ENCODE results near the gene ZNF804B.

The ZNF804B gene

DNA sequence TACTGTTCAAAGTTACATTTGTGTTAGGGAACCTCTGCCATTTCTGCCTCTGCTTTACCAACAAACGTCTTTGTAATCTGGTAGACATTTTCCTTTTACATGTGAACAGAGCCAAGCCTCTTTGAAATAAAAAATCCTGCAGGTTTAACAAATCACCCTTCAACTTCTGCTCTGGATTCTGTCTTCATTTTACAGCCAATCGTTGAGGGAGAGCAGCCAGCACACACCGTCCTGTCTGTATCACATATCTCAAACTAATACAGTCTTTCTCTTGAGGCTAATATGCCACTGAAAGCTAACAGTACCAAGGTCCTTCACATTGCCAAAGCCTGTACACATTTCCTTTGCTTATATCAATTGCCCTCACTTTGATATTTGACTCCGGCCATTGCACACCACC, 504.6 kb downstream of the ZNF804B start:
- H2AFZ ChIP-seq (ENCODE audit: low read length): no peak overlapping the region
- H4K20me1 ChIP-seq (ENCODE audit: insufficient read depth, low read length, poor library complexity, severe bottlenecking): no peaks in the 10 kb centered on the region
- H3K9me3 ChIP-seq (ENCODE audit: insufficient read depth, low read depth, low read length): no peaks in the 10 kb centered on the region
- H3F3A ChIP-seq (ENCODE audit: low read depth): no peaks in the 10 kb centered on the region
- TF ChIP-seq, protein P1, sequence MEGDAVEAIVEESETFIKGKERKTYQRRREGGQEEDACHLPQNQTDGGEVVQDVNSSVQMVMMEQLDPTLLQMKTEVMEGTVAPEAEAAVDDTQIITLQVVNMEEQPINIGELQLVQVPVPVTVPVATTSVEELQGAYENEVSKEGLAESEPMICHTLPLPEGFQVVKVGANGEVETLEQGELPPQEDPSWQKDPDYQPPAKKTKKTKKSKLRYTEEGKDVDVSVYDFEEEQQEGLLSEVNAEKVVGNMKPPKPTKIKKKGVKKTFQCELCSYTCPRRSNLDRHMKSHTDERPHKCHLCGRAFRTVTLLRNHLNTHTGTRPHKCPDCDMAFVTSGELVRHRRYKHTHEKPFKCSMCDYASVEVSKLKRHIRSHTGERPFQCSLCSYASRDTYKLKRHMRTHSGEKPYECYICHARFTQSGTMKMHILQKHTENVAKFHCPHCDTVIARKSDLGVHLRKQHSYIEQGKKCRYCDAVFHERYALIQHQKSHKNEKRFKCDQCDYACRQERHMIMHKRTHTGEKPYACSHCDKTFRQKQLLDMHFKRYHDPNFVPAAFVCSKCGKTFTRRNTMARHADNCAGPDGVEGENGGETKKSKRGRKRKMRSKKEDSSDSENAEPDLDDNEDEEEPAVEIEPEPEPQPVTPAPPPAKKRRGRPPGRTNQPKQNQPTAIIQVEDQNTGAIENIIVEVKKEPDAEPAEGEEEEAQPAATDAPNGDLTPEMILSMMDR (conservative IDR thresholded peaks at IDR 0.05; ENCODE audit: low read length): no peak
- no peak for TF ChIP-seq EZH2phosphoT487 (IDR thresholded peaks at IDR 0.05; ENCODE audit: borderline replicate concordance)
- H3K4me2 ChIP-seq (ENCODE audit: low read depth, low read length, poor library complexity, severe bottlenecking): no peak overlapping the region
- no peaks in the 10 kb centered on the region for H3K27me3 ChIP-seq (ENCODE audit: insufficient read depth, low read length, poor library complexity, severe bottlenecking)
- no peaks in the 10 kb centered on the region for H3K36me3 ChIP-seq (ENCODE audit: insufficient read depth, low read length)
- no peaks in the 10 kb centered on the region for H3K4me1 ChIP-seq (ENCODE audit: insufficient read depth, low read length, poor library complexity, severe bottlenecking)
- H3K9ac ChIP-seq (ENCODE audit: low read depth, low read length, poor library complexity, severe bottlenecking): no peak overlapping the region
- H3K79me2 ChIP-seq (ENCODE audit: insufficient read depth, low read length): no peaks in the 10 kb centered on the region
- no peaks in the 10 kb centered on the region for H3K9me2 ChIP-seq (replicated peaks; ENCODE audit: low read depth, low read length)
- no peak overlapping the region for H3K4me3 ChIP-seq (ENCODE audit: low read length, poor library complexity, severe bottlenecking)

DNA sequence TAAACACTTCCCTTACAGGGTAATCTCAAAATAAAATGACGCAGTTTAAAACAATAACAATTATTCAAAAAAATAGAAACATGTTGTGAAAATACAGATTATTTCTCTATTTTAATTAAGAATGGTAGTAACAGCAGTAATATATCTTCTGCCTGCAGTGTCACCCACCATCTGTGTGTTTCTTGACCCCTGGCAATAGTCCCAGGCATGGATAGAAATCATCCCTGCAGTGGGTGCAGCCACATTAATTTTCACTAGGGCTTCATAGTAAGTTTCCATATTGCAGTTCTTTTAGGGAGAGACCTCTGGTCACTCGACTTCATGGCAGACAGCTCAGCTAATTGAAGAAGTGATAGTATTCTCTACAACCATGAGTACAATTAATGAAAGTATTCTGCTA, 506.1 kb downstream of the ZNF804B start:
- H3K27me3 ChIP-seq (ENCODE audit: insufficient read depth, low read length, poor library complexity, severe bottlenecking): no peaks in the 10 kb centered on the region
- H3F3A ChIP-seq (ENCODE audit: low read depth): no peaks in the 10 kb centered on the region
- H3K9me3 ChIP-seq (ENCODE audit: insufficient read depth, low read depth, low read length): no peaks in the 10 kb centered on the region
- TF ChIP-seq, protein P1 (conservative IDR thresholded peaks at IDR 0.05; ENCODE audit: low read length): no peak
- TF ChIP-seq EZH2phosphoT487 (IDR thresholded peaks at IDR 0.05; ENCODE audit: borderline replicate concordance): no peak
- H3K9me2 ChIP-seq (replicated peaks; ENCODE audit: low read depth, low read length): no peaks in the 10 kb centered on the region
- H3K36me3 ChIP-seq (ENCODE audit: insufficient read depth, low read length): no peaks in the 10 kb centered on the region
- no peak overlapping the region for H3K9ac ChIP-seq (ENCODE audit: low read depth, low read length, poor library complexity, severe bottlenecking)
- no peaks in the 10 kb centered on the region for H3K79me2 ChIP-seq (ENCODE audit: insufficient read depth, low read length)
- no peak overlapping the region for H2AFZ ChIP-seq (ENCODE audit: low read length)
- H3K4me1 ChIP-seq (ENCODE audit: insufficient read depth, low read length, poor library complexity, severe bottlenecking): no peaks in the 10 kb centered on the region
- H3K4me3 ChIP-seq (ENCODE audit: low read length, poor library complexity, severe bottlenecking): no peak overlapping the region
- no peaks in the 10 kb centered on the region for H4K20me1 ChIP-seq (ENCODE audit: insufficient read depth, low read length, poor library complexity, severe bottlenecking)
- H3K4me2 ChIP-seq (ENCODE audit: low read depth, low read length, poor library complexity, severe bottlenecking): no peak overlapping the region

DNA sequence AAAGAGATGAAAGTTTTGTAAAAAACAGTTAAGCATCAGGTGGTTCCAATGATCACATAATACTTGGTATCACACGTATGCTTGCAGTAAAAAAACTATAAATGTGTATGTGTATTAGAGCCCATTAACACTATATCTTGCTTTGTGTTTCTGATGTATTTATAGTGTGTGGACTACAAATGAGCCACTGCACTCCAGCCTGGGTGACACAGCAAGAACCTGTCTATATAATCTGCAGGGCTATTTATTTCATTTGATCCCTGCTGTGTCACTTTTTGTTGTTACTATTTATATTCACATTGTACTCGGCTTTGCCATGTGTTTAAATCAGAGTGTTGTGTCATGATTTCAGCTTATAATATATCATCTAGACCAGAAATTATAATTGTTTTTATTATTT, 523.8 kb downstream of the ZNF804B start:
- no peaks in the 10 kb centered on the region for H3K79me2 ChIP-seq (ENCODE audit: insufficient read depth, low read length)
- H3K36me3 ChIP-seq (ENCODE audit: insufficient read depth, low read length): no peaks in the 10 kb centered on the region
- no peaks in the 10 kb centered on the region for H4K20me1 ChIP-seq (ENCODE audit: insufficient read depth, low read length, poor library complexity, severe bottlenecking)
- TF ChIP-seq, protein P1 (conservative IDR thresholded peaks at IDR 0.05; ENCODE audit: low read length): no peak
- TF ChIP-seq EZH2phosphoT487 (IDR thresholded peaks at IDR 0.05; ENCODE audit: borderline replicate concordance): no peak
- no peak overlapping the region for H3K9ac ChIP-seq (ENCODE audit: low read depth, low read length, poor library complexity, severe bottlenecking)
- no peaks in the 10 kb centered on the region for H3K9me2 ChIP-seq (replicated peaks; ENCODE audit: low read depth, low read length)
- no peak overlapping the region for H2AFZ ChIP-seq (ENCODE audit: low read length)
- H3K4me3 ChIP-seq (ENCODE audit: low read length, poor library complexity, severe bottlenecking): no peak overlapping the region
- H3K27me3 ChIP-seq (ENCODE audit: insufficient read depth, low read length, poor library complexity, severe bottlenecking): no peaks in the 10 kb centered on the region
- no peaks in the 10 kb centered on the region for H3K4me1 ChIP-seq (ENCODE audit: insufficient read depth, low read length, poor library complexity, severe bottlenecking)
- H3K4me2 ChIP-seq (ENCODE audit: low read depth, low read length, poor library complexity, severe bottlenecking): no peak overlapping the region
- no peaks in the 10 kb centered on the region for H3F3A ChIP-seq (ENCODE audit: low read depth)
- no peaks in the 10 kb centered on the region for H3K9me3 ChIP-seq (ENCODE audit: insufficient read depth, low read depth, low read length)

Data from Loucy (cell line).